HCT116 (cell line): ENCODE measurements around the gene ZSWIM4. TPM values are rescaled to one million over a fixed set of nuclear protein-coding genes. Genes with fewer than 3 reads are reported as not detected.

Experiments used
- ATAC-seq: fragments of 200-7000 bp; cut with Tn5 transposase; 2 replicates; pipeline ENCODE4 v1.9.1; 2020; ENCODE audit warnings: mild to moderate bottlenecking, moderate library complexity
- BruUV-seq: library from RNA; stranded (reverse); fragments of 400-500 nt; replicated peaks from 2 replicates; lab custom pipeline; 2021; lab: Mats Ljungman, UMichigan
- CTCF ChIA-PET: fragments of 300-600 bp; sonication (Branson Sonifier 250); formaldehyde crosslinking; loops from one replicate; lab custom pipeline; 2021; ENCODE audit warnings: antibody characterized with exemption; lab: Charles Lee
- POLR2A ChIA-PET: fragments of 300-600, 350-600 bp; sonication (Branson Sonifier 250); formaldehyde crosslinking; loops from one replicate; lab custom pipeline; 2021; ENCODE audit warnings: antibody characterized with exemption; lab: Charles Lee
- RAD21 ChIA-PET, 2 experiments: fragments of 300-600 bp; sonication (Branson Sonifier 250); formaldehyde crosslinking; loops; one replicate each; lab custom pipeline; 2023; ENCODE audit warnings: low total read pairs in 2 of 2; ENCODE audit not compliant: uncharacterized antibody in 2 of 2, unreplicated experiment in 2 of 2, low non-redundant PET in 1 of 2; lab: Charles Lee
- DNase-seq: peaks from one replicate; pipeline ENCODE4 v3.0.0-alpha.2; 2010; ENCODE audit warnings: low read depth, low spot score
- H2AFZ ChIP-seq: fragments of 200-600 bp; shearing (Covaris generic), sonication (generic); 2 replicates; pipeline ENCODE4 v1.6.1; 2017; ENCODE audit warnings: low read depth, mixed run types, mixed read lengths, antibody characterized with exemption, low read length; ENCODE audit not compliant: poor library complexity, severe bottlenecking
- H3K27ac ChIP-seq: 2 replicates; pipeline ENCODE4 v1.5.1; 2012; ENCODE audit warnings: low read depth, low read length
- H3K27me3 ChIP-seq: fragments of 200-600 bp; sonication (generic); 2 replicates; pipeline ENCODE4 v1.6.1; 2016; ENCODE audit warnings: mixed run types, low read length, mixed read lengths; ENCODE audit not compliant: insufficient read depth
- H3K36me3 ChIP-seq, 2 experiments: fragments of 200-500 bp in 1 of 2; fragments of 200-600 bp in 1 of 2; sonication (Bioruptor generic) in 1 of 2; sonication (generic) in 1 of 2; 2 replicates each; pipeline versions ENCODE4 v1.5.1 to v1.6.1; 2014 to 2016; ENCODE audit warnings: low read length in 2 of 2, inconsistent platforms in 1 of 2, mixed read lengths in 1 of 2, mixed run types in 1 of 2; ENCODE audit not compliant: insufficient read depth in 2 of 2, control insufficient read depth in 1 of 2
- H3K4me1 ChIP-seq, 2 experiments: fragments of 200-600 bp in 1 of 2; sonication (generic) in 1 of 2; 2 replicates each; pipeline versions ENCODE4 v1.5.1 to v1.6.1; 2012 to 2017; ENCODE audit warnings: low read length in 2 of 2, inconsistent platforms in 1 of 2, mild to moderate bottlenecking in 1 of 2, mixed read lengths in 1 of 2, mixed run types in 1 of 2, moderate library complexity in 1 of 2; ENCODE audit not compliant: insufficient read depth in 2 of 2, control insufficient read depth in 1 of 2
- H3K4me2 ChIP-seq: fragments of 200-600 bp; sonication (generic); 2 replicates; pipeline ENCODE4 v1.6.1; 2017; ENCODE audit warnings: mixed run types, low read length, mixed read lengths
- H3K4me3 ChIP-seq, 2 experiments: fragments of 200-600 bp in 1 of 2; sonication (generic) in 1 of 2; replicated peaks in 1 of 2; 2 replicates each; pipeline ENCODE4 v1.5.1; 2011 to 2016; ENCODE audit warnings: low read length in 2 of 2, control low read depth in 1 of 2, low read depth in 1 of 2, mild to moderate bottlenecking in 1 of 2, mixed read lengths in 1 of 2, mixed run types in 1 of 2
- H3K79me2 ChIP-seq: fragments of 200-600 bp; sonication (generic); 2 replicates; pipeline ENCODE4 v1.6.1; 2017; ENCODE audit warnings: mild to moderate bottlenecking, mixed run types, low read length, moderate library complexity, mixed read lengths; ENCODE audit not compliant: insufficient read depth
- H3K9ac ChIP-seq: fragments of 200-600 bp; sonication (generic); 2 replicates; pipeline ENCODE4 v1.6.1; 2016; ENCODE audit warnings: low read length, mixed read lengths
- H3K9me2 ChIP-seq: fragments of 200-600 bp; sonication (generic), shearing (Covaris generic); 2 replicates; pipeline ENCODE4 v1.6.1; 2017; ENCODE audit warnings: mixed run types, mild to moderate bottlenecking, moderate library complexity; ENCODE audit not compliant: insufficient read depth
- H3K9me3 ChIP-seq, 2 experiments: fragments of 200-500 bp in 1 of 2; fragments of 200-600 bp in 1 of 2; sonication (Bioruptor generic) in 1 of 2; sonication (generic) in 1 of 2; 2 replicates each; pipeline ENCODE4 v1.6.1; 2014 to 2017; ENCODE audit warnings: low read length in 2 of 2, mixed read lengths in 2 of 2, inconsistent platforms in 1 of 2, low read depth in 1 of 2, mild to moderate bottlenecking in 1 of 2, mixed run types in 1 of 2, moderate library complexity in 1 of 2; ENCODE audit not compliant: control insufficient read depth in 1 of 2, insufficient read depth in 1 of 2
- H4K20me1 ChIP-seq: fragments of 200-600 bp; sonication (generic), shearing (Covaris generic); 2 replicates; pipeline ENCODE4 v1.6.1; 2017; ENCODE audit warnings: mixed run types, mild to moderate bottlenecking, moderate library complexity; ENCODE audit not compliant: insufficient read depth
- CBX3 ChIP-seq: IDR thresholded peaks from 2 replicates; pipeline ENCODE4 v1.6.1; 2012; ENCODE audit warnings: low read depth
- CEBPB ChIP-seq: IDR thresholded peaks from 2 replicates; pipeline ENCODE4 v1.6.1; 2012; ENCODE audit warnings: low read depth
- CTCF ChIP-seq, 3 experiments: fragments of 200-600 bp in 1 of 3; sonication (generic) in 1 of 3; IDR thresholded peaks in 2 of 3; conservative IDR thresholded peaks in 1 of 3; 2 replicates each; pipeline ENCODE4 v1.5.1; 2012 to 2017; ENCODE audit warnings: low read depth in 2 of 3, low read length in 2 of 3, antibody characterized with exemption in 1 of 3, borderline replicate concordance in 1 of 3, control low read depth in 1 of 3, mild to moderate bottlenecking in 1 of 3, mixed read lengths in 1 of 3, mixed run types in 1 of 3, moderate library complexity in 1 of 3; ENCODE audit not compliant: insufficient read depth in 1 of 3
- EGR1 ChIP-seq: IDR thresholded peaks from 2 replicates; pipeline ENCODE4 v1.6.1; 2012; ENCODE audit warnings: low read depth
- ELF1 ChIP-seq: IDR thresholded peaks from 2 replicates; pipeline ENCODE4 v1.6.1; 2012; ENCODE audit warnings: low read depth, borderline replicate concordance
- EZH2 ChIP-seq: fragments of 200-600 bp; sonication (generic); IDR thresholded peaks from 2 replicates; pipeline ENCODE4 v1.6.1; 2017; ENCODE audit warnings: antibody characterized with exemption, mixed run types
- EZH2phosphoT487 ChIP-seq: fragments of 200-600 bp; IDR thresholded peaks from 2 replicates; pipeline ENCODE4 v1.6.1; 2018; ENCODE audit warnings: antibody characterized with exemption, borderline replicate concordance
- FOSL1 ChIP-seq: IDR thresholded peaks from 2 replicates; pipeline ENCODE4 v1.6.1; 2012; ENCODE audit warnings: low read depth
- JUND ChIP-seq: IDR thresholded peaks from 2 replicates; pipeline ENCODE4 v1.6.1; 2012
- POLR2A ChIP-seq: IDR thresholded peaks from 2 replicates; pipeline ENCODE4 v1.7.0; 2011; ENCODE audit warnings: borderline replicate concordance; ENCODE audit not compliant: insufficient read depth, insufficient read length; ENCODE audit errors: extremely low read depth
- POLR2AphosphoS5 ChIP-seq: IDR thresholded peaks from 2 replicates; pipeline ENCODE4 v1.6.1; 2011; ENCODE audit warnings: mild to moderate bottlenecking, low read depth, low read length, moderate library complexity
- RAD21 ChIP-seq: IDR thresholded peaks from 2 replicates; pipeline ENCODE4 v1.6.1; 2012; ENCODE audit warnings: low read depth, mild to moderate bottlenecking
- SIN3A ChIP-seq: IDR thresholded peaks from 2 replicates; pipeline ENCODE4 v1.6.1; 2012; ENCODE audit warnings: low read depth
- SP1 ChIP-seq: IDR thresholded peaks from 2 replicates; pipeline ENCODE4 v1.6.1; 2012; ENCODE audit warnings: low read depth
- SRF ChIP-seq: IDR thresholded peaks from 2 replicates; pipeline ENCODE4 v1.6.1; 2012; ENCODE audit warnings: low read depth
- YY1 ChIP-seq: IDR thresholded peaks from 2 replicates; pipeline ENCODE4 v1.6.1; 2011; ENCODE audit warnings: low read length, low read depth, moderate library complexity, mild to moderate bottlenecking; ENCODE audit not compliant: insufficient replicate concordance; ENCODE audit errors: extremely low read depth
- ZBTB33 ChIP-seq: IDR thresholded peaks from 2 replicates; pipeline ENCODE4 v1.6.1; 2011; ENCODE audit warnings: mild to moderate bottlenecking, low read length, moderate library complexity; ENCODE audit not compliant: insufficient replicate concordance; ENCODE audit errors: extremely low read depth
- ZFX ChIP-seq: fragments of 450-650 bp; IDR thresholded peaks from 2 replicates; pipeline ENCODE4 v1.6.1; 2017
- ZNF274 ChIP-seq: fragments of 200-500 bp; sonication (Bioruptor generic); IDR thresholded peaks from 2 replicates; pipeline ENCODE4 v1.6.1; 2014; ENCODE audit warnings: mild to moderate bottlenecking, low read depth, low read length, inconsistent platforms
- intact Hi-C: fragments of 100-400 bp; cut with micrococcal nuclease; formaldehyde crosslinking; loops from 2 replicates; pipeline ENCODE4 v1.10.0; 2022
- total RNA-seq: library from RNA; stranded (reverse); gene quantifications from one replicate; pipeline ENCODE4 v1.2.1, GENCODE V29; 2021; ENCODE audit not compliant: unreplicated experiment
- TF ChIP-seq, protein P1 (sequence below): IDR thresholded peaks from 2 replicates; pipeline ENCODE4 v1.6.1; 2012
- TF ChIP-seq, protein P2 (sequence below): IDR thresholded peaks from 2 replicates; pipeline ENCODE4 v1.6.1; 2012

Gene ZSWIM4
- total RNA-seq, 1 experiment from 2014 or later, result 9.8 TPM

DNA sequence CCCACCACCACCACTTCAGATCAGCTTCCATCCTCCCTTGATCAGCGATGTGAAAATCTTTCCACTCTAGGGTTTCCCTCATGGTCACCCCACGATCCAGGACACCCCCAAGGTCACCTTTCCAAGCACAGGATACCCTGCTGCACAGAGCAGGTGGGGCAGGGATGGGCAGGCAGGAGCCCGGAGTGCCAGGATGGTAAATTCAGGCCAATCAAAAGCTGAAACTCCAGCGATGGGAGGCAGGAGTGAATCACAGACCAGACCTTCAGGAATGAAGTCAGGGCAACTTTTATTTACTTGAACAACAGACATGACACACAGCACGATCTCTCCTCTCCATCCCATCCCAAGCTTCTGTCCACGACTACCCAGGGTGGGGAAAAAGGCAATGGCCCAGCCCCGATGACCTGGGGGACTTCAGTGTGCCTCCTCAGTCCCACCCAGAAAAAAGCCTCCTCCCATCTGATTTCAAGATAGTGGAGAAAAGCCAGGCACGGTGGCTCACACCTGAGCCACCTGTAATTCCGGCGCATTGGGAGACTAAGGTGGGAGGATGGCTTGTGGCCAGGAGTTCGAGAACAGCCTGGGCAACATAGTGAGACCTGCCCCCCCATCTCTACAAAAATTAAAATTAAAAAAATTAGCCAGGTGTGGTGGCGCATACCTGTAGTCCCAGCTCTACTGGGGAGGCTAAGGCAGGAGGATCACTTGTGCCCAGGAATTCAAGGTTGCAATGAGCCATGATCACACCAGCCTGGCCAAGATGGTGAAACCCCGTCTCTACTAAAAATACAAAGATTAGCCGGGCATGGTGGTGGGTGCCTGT is 39.2 kb downstream of the ZSWIM4 start:
- no peaks in the 10 kb centered on the region for H3K27me3 ChIP-seq
- intact Hi-C loops, result no loop called here
- H4K20me1 ChIP-seq, result peaks cover 9% of the 10 kb centered on the region
- H3K9me3 ChIP-seq, result no peaks in the 10 kb centered on the region
- no TSS peak for BruUV-seq
- RAD21 ChIA-PET, result interaction anchor here in 1 of 2 experiments (0.8 to 1.0 kb wide), 2 partner anchors 27 to 50 kb away, joined by 3 to 4 read pairs; no protein-coding TSS in a partner anchor
- H3K9me2 ChIP-seq, result no peaks in the 10 kb centered on the region
- CTCF ChIA-PET, result interaction anchor here (0.7 to 2.7 kb wide), 7 partner anchors 9 to 53 kb away, joined by 3 to 14 read pairs (median 3); no protein-coding TSS in a partner anchor
- H3K79me2 ChIP-seq, result peaks cover 43% of the 10 kb centered on the region
- H3K9ac ChIP-seq, result peak overlapping the region; percentile 40
- peaks cover 3 to 33% of the 10 kb centered on the region in 2 experiments; a peak in 2 of 4 replicates for H3K36me3 ChIP-seq
- peaks cover 45 to 64% of the 10 kb centered on the region in 2 experiments for H3K4me1 ChIP-seq
- POLR2A ChIA-PET, result interaction anchor here (1.0 to 2.4 kb wide), 4 partner anchors 12 to 28 kb away, joined by 4 to 9 read pairs (median 6); no protein-coding TSS in a partner anchor
- no peak overlapping the region for H3K4me3 ChIP-seq
- ATAC-seq, result peak; percentile 28
- H3K27ac ChIP-seq, result peak overlapping the region; percentile 38
- DNase-seq, result no peak
- H2AFZ ChIP-seq, result no peak overlapping the region
- peak overlapping the region; percentile 49 for H3K4me2 ChIP-seq
- TF ChIP-seq ELF1, result no peak
- TF ChIP-seq SP1, result no peak; the same call in 1 of the 2 replicates
- peak; percentile 71 for TF ChIP-seq SIN3A
- TF ChIP-seq CEBPB, result no peak
- no peak for TF ChIP-seq POLR2AphosphoS5
- TF ChIP-seq POLR2A, result no peak
- TF ChIP-seq JUND, result peak; percentile 21
- TF ChIP-seq EZH2, result no peak
- no peak for TF ChIP-seq CTCF (IDR thresholded peaks at IDR 0.05 in 2 of 3, conservative IDR thresholded peaks at IDR 0.05 in 1 of 3; ENCODE audit: borderline replicate concordance in 1 of 3, insufficient read depth in 1 of 3, low read depth in 2 of 3, low read length in 2 of 3)
- TF ChIP-seq, protein P1, sequence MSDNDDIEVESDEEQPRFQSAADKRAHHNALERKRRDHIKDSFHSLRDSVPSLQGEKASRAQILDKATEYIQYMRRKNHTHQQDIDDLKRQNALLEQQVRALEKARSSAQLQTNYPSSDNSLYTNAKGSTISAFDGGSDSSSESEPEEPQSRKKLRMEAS, result no peak
- TF ChIP-seq CBX3, result no peak
- 0 out of 2 replicates have a peak, but pooled peaks have one; percentile 10 for TF ChIP-seq RAD21
- no peak for TF ChIP-seq SRF
- no peak for TF ChIP-seq ZNF274
- no peak for TF ChIP-seq ZFX
- TF ChIP-seq FOSL1, result no peak
- no peak for TF ChIP-seq EGR1
- no peak for TF ChIP-seq ZBTB33
- TF ChIP-seq, protein P2, sequence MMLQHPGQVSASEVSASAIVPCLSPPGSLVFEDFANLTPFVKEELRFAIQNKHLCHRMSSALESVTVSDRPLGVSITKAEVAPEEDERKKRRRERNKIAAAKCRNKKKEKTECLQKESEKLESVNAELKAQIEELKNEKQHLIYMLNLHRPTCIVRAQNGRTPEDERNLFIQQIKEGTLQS, result no peak
- TF ChIP-seq EZH2phosphoT487, result no peak
- no peak for TF ChIP-seq YY1
